ENCODE measurements around the gene RNF224. TPM values are rescaled to one million over a fixed set of nuclear protein-coding genes. Genes with fewer than 3 reads are reported as not detected.

Gene RNF224
- total RNA-seq, 1 experiment from 2014 or later: 3.9 TPM

- no peak overlapping the region for H3K4me2 ChIP-seq
- TF ChIP-seq EZH2 (IDR thresholded peaks at IDR 0.05; ENCODE audit: low read depth): no peak
- no peak for TF ChIP-seq CTCF (conservative IDR thresholded peaks at IDR 0.05)
- no peaks in the 10 kb centered on the region for H3K4me1 ChIP-seq (replicated peaks; ENCODE audit: insufficient read depth)
- intact Hi-C loops (cut with micrococcal nuclease; ENCODE audit: unreplicated experiment): no loop called here
- no peaks in the 10 kb centered on the region for H3K36me3 ChIP-seq (ENCODE audit: low read depth)
- no peaks in the 10 kb centered on the region for H4K20me1 ChIP-seq (ENCODE audit: insufficient read depth)
- no peaks in the 10 kb centered on the region for H3K9me2 ChIP-seq (ENCODE audit: insufficient read depth)
- H3K79me2 ChIP-seq (ENCODE audit: low read depth): no peaks in the 10 kb centered on the region
- H3K9me3 ChIP-seq (ENCODE audit: insufficient read depth, low read depth): no peaks in the 10 kb centered on the region
- CTCF ChIA-PET: no interaction called here
- H3K27ac ChIP-seq: no peak overlapping the region
- no peak for DNase-seq
- no TSS peak for BruUV-seq (replicated peaks)
- H3K4me3 ChIP-seq: no peak overlapping the region
- no peaks in the 10 kb centered on the region for H3K27me3 ChIP-seq (ENCODE audit: insufficient read depth, low read depth)
- peaks cover 15% of the 10 kb centered on the region; the same call in 1 of the 2 replicates for H3F3A ChIP-seq (ENCODE audit: insufficient read depth, low read depth)
- no peak overlapping the region for H2AFZ ChIP-seq
- POLR2A ChIA-PET (ENCODE audit: unreplicated experiment): no interaction called here
Observed at GRCh38 chr9:137178939-137179630, 48.2 kb upstream of the RNF224 start.

- Histone ChIP-seq H3K36me3 (ENCODE audit: low read depth) (no peaks in the 10 kb centered on the region), H4K20me1 (ENCODE audit: insufficient read depth) (no peaks in the 10 kb centered on the region), H3K27ac (no peak overlapping the region), H2AFZ (no peak overlapping the region), H3K4me2 (no peak overlapping the region), H3K4me3 (no peak overlapping the region), H3K4me1 (replicated peaks; ENCODE audit: insufficient read depth) (no peaks in the 10 kb centered on the region), H3K27me3 (ENCODE audit: insufficient read depth, low read depth) (no peaks in the 10 kb centered on the region), H3K79me2 (ENCODE audit: low read depth) (no peaks in the 10 kb centered on the region), H3K9me3 (ENCODE audit: insufficient read depth, low read depth) (no peaks in the 10 kb centered on the region), H3K9me2 (ENCODE audit: insufficient read depth) (no peaks in the 10 kb centered on the region), H3F3A (ENCODE audit: insufficient read depth, low read depth) (peaks cover 15% of the 10 kb centered on the region; the same call in 1 of the 2 replicates)
- POLR2A ChIA-PET (ENCODE audit: unreplicated experiment): no interaction called here
- no peak for DNase-seq
- no peak for TF ChIP-seq EZH2 (IDR thresholded peaks at IDR 0.05; ENCODE audit: low read depth)
- no peak for TF ChIP-seq CTCF (conservative IDR thresholded peaks at IDR 0.05)
- no TSS peak for BruUV-seq (replicated peaks)
- intact Hi-C loops (cut with micrococcal nuclease; ENCODE audit: unreplicated experiment): no loop called here
- CTCF ChIA-PET: no interaction called here
Observed at GRCh38 chr9:137179761-137180160, 47.5 kb upstream of the RNF224 start.

GRCh38 chr9:137180491-137180890 lies 46.8 kb upstream of the RNF224 start:
- intact Hi-C loops (cut with micrococcal nuclease; ENCODE audit: unreplicated experiment): no loop called here
- no peak for TF ChIP-seq CTCF (conservative IDR thresholded peaks at IDR 0.05)
- peaks cover 15% of the 10 kb centered on the region; the same call in 1 of the 2 replicates for H3F3A ChIP-seq (ENCODE audit: insufficient read depth, low read depth)
- H3K4me2 ChIP-seq: no peak overlapping the region
- no peaks in the 10 kb centered on the region for H3K36me3 ChIP-seq (ENCODE audit: low read depth)
- no peaks in the 10 kb centered on the region for H3K9me2 ChIP-seq (ENCODE audit: insufficient read depth)
- DNase-seq: no peak
- CTCF ChIA-PET: no interaction called here
- POLR2A ChIA-PET (ENCODE audit: unreplicated experiment): no interaction called here
- H3K4me3 ChIP-seq: no peak overlapping the region
- no peaks in the 10 kb centered on the region for H3K9me3 ChIP-seq (ENCODE audit: insufficient read depth, low read depth)
- no peaks in the 10 kb centered on the region for H3K27me3 ChIP-seq (ENCODE audit: insufficient read depth, low read depth)
- H2AFZ ChIP-seq: no peak overlapping the region
- no TSS peak for BruUV-seq (replicated peaks)
- no peaks in the 10 kb centered on the region for H4K20me1 ChIP-seq (ENCODE audit: insufficient read depth)
- no peaks in the 10 kb centered on the region for H3K4me1 ChIP-seq (replicated peaks; ENCODE audit: insufficient read depth)
- no peaks in the 10 kb centered on the region for H3K79me2 ChIP-seq (ENCODE audit: low read depth)
- no peak overlapping the region for H3K27ac ChIP-seq

Measured in PC-9 (cell line).